GM12878 (cell line): ENCODE results near the gene ACTL6B. TPM values are rescaled to one million over a fixed set of nuclear protein-coding genes. Genes with fewer than 3 reads are reported as not detected.

Experiments used
- ATAC-seq: fragments of 200-7000 bp; cut with Tn5 transposase; 3 replicates; pipeline ENCODE4 v1.9.1; 2020; ENCODE audit warnings: mild to moderate bottlenecking, moderate library complexity
- BruUV-seq: library from RNA; stranded (reverse); fragments of 400-500 nt; replicated peaks from 2 replicates; lab custom pipeline; 2021; lab: Mats Ljungman, UMichigan
- CTCF ChIA-PET: fragments of 300-600 bp; sonication (Branson Sonifier 250); formaldehyde crosslinking; extraction: SDS; loops from one replicate; lab custom pipeline; 2021; ENCODE audit warnings: inconsistent platforms; lab: Yijun Ruan, JAX
- POLR2A ChIA-PET: fragments of 350-600 bp; formaldehyde crosslinking; extraction: SDS; loops from one replicate; lab custom pipeline; 2021; ENCODE audit warnings: inconsistent platforms; lab: Charles Lee
- RAD21 ChIA-PET: fragments of 300-600 bp; sonication (Branson Sonifier 250); formaldehyde crosslinking; loops from one replicate; lab custom pipeline; 2023; ENCODE audit warnings: antibody characterized with exemption; ENCODE audit not compliant: unreplicated experiment; lab: Charles Lee
- SMC1A ChIA-PET: fragments of 300-600 bp; sonication (Branson Sonifier 250); formaldehyde crosslinking; loops from one replicate; lab custom pipeline; 2023; ENCODE audit not compliant: unreplicated experiment, uncharacterized antibody; lab: Charles Lee
- DNase-seq: peaks from one replicate; pipeline ENCODE4 v3.0.0-alpha.2; 2011; ENCODE audit warnings: low read depth, low spot score
- FAIRE-seq: peaks from 3 replicates; lab custom pipeline; 2011; peaks lifted over from hg19 to GRCh38; lab: Jason Lieb, UNC
- H2AFZ ChIP-seq: 2 replicates; pipeline ENCODE4 v1.6.0; 2011; ENCODE audit warnings: low read depth, low read length, control low read depth; ENCODE audit not compliant: control insufficient read depth
- H3K27ac ChIP-seq: 2 replicates; pipeline ENCODE4 v1.5.1; 2011; ENCODE audit warnings: control low read depth; ENCODE audit not compliant: control insufficient read depth, insufficient read depth
- H3K27me3 ChIP-seq, 2 experiments: replicated peaks in 1 of 2; 2 replicates each; pipeline versions ENCODE4 v1.6.0 to v1.6.1; 2011; ENCODE audit warnings: low read length in 1 of 2; ENCODE audit not compliant: control insufficient read depth in 2 of 2, insufficient read depth in 2 of 2
- H3K36me3 ChIP-seq, 2 experiments: 2 replicates each; pipeline ENCODE4 v1.5.1; 2011; ENCODE audit warnings: low read length in 1 of 2; ENCODE audit not compliant: control insufficient read depth in 2 of 2, insufficient read depth in 2 of 2
- H3K4me1 ChIP-seq: 2 replicates; pipeline ENCODE4 v1.6.1; 2011; ENCODE audit warnings: mild to moderate bottlenecking, low read length, moderate library complexity, mixed read lengths; ENCODE audit not compliant: control insufficient read depth, insufficient read depth
- H3K4me2 ChIP-seq: 2 replicates; pipeline ENCODE4 v1.6.0; 2011; ENCODE audit warnings: control low read depth; ENCODE audit not compliant: control insufficient read depth, insufficient read depth
- H3K4me3 ChIP-seq: fragments of 200-600 bp; sonication (generic); 2 replicates; pipeline ENCODE4 v1.5.1; 2016
- H3K79me2 ChIP-seq: 2 replicates; pipeline ENCODE4 v1.6.0; 2011; ENCODE audit warnings: low read length; ENCODE audit not compliant: control insufficient read depth, insufficient read depth
- H3K9ac ChIP-seq: 2 replicates; pipeline ENCODE4 v1.8.0; 2011; ENCODE audit warnings: low read length, control low read depth, mixed read lengths; ENCODE audit not compliant: control insufficient read depth, insufficient read depth
- H3K9me3 ChIP-seq: replicated peaks from 3 replicates; pipeline ENCODE4 v1.5.1; 2011; ENCODE audit warnings: mild to moderate bottlenecking, low read length; ENCODE audit not compliant: control insufficient read depth, insufficient read depth
- H4K20me1 ChIP-seq: 2 replicates; pipeline ENCODE4 v1.6.0; 2011; ENCODE audit not compliant: control insufficient read depth, insufficient read depth
- BRCA1 ChIP-seq: IDR thresholded peaks from 2 replicates; pipeline ENCODE4 v1.6.1; 2011; ENCODE audit warnings: low read depth, low read length, improper control_type of control experiment
- EP300 ChIP-seq, 2 experiments: fragments of 150-350 bp in 1 of 2; IDR thresholded peaks; 2 replicates each; pipeline ENCODE4 v1.6.1; 2011 to 2012; ENCODE audit warnings: low read depth in 2 of 2, low read length in 2 of 2, borderline replicate concordance in 1 of 2, improper control_type of control experiment in 1 of 2, inconsistent platforms in 1 of 2; ENCODE audit not compliant: control insufficient read depth in 1 of 2
- EZH2 ChIP-seq: IDR thresholded peaks from 2 replicates; pipeline ENCODE4 v1.6.1; 2012; ENCODE audit warnings: low read depth, mild to moderate bottlenecking, control low read depth, inconsistent platforms, low read length, borderline replicate concordance; ENCODE audit not compliant: control insufficient read depth
- FOS ChIP-seq: IDR thresholded peaks from 3 replicates; pipeline ENCODE4 v1.6.1; 2011; ENCODE audit warnings: borderline replicate concordance; ENCODE audit not compliant: insufficient read length; ENCODE audit errors: extremely low read depth
- LARP7 ChIP-seq: fragments of 450-650 bp; IDR thresholded peaks from 2 replicates; pipeline ENCODE4 v1.6.1; 2017; ENCODE audit warnings: mild to moderate bottlenecking
- MTA3 ChIP-seq: IDR thresholded peaks from 2 replicates; pipeline ENCODE4 v1.6.1; 2012; ENCODE audit warnings: low read length, inconsistent platforms, borderline replicate concordance
- NBN ChIP-seq: fragments of 450-650 bp; IDR thresholded peaks from 2 replicates; pipeline ENCODE4 v1.6.1; 2016
- NFYA ChIP-seq: IDR thresholded peaks from 2 replicates; pipeline ENCODE4 v1.6.1; 2011; ENCODE audit warnings: low read depth, mild to moderate bottlenecking, low read length, improper control_type of control experiment, borderline replicate concordance
- POLR2AphosphoS2 ChIP-seq: IDR thresholded peaks from 2 replicates; pipeline ENCODE4 v1.6.1; 2011; ENCODE audit warnings: low read depth, mild to moderate bottlenecking, low read length, improper control_type of control experiment, moderate library complexity
- RBBP5 ChIP-seq: fragments of 200-600 bp; sonication (generic); conservative IDR thresholded peaks from 2 replicates; pipeline ENCODE4 v1.6.1; 2016
- SKIL ChIP-seq: fragments of 450-650 bp; IDR thresholded peaks from 2 replicates; pipeline ENCODE4 v1.6.1; 2017; ENCODE audit warnings: mild to moderate bottlenecking, low read depth, inconsistent platforms; ENCODE audit not compliant: poor library complexity, severe bottlenecking
- USF1 ChIP-seq: IDR thresholded peaks from 2 replicates; pipeline ENCODE4 v1.6.1; 2011; ENCODE audit warnings: borderline replicate concordance, low read depth, mild to moderate bottlenecking, moderate library complexity, mixed read lengths, low read length; ENCODE audit not compliant: insufficient read depth; ENCODE audit errors: extremely low read length
- ZNF24 ChIP-seq: fragments of 450-650 bp; IDR thresholded peaks from 2 replicates; pipeline ENCODE4 v1.6.1; 2017; ENCODE audit warnings: antibody characterized with exemption, mild to moderate bottlenecking
- WGBS: methylation state at CpG from one replicate; pipeline ENCODE4 v1.1.6; 2016; ENCODE audit warnings: low lambda C conversion rate; ENCODE audit not compliant: insufficient replicate concordance, insufficient coverage; ENCODE audit errors: missing lambda C conversion rate; 5-methylcytosine and 5-hydroxymethylcytosine counted together
- in situ Hi-C: fragments of 300-500 bp; cut with MboI; formaldehyde crosslinking; loops from 9 replicates; pipeline ENCODE4 v1.14.3; 2018; ENCODE audit warnings: mixed read lengths
- intact Hi-C: fragments of 100-400 bp; cut with micrococcal nuclease; formaldehyde crosslinking; loops from one replicate; pipeline ENCODE4 v1.14.2; 2022; ENCODE audit not compliant: unreplicated experiment
- polyA plus RNA-seq, 11 experiments: library from polyadenylated mRNA; depleted of rRNA in 4 of 11; unstranded in 6 of 11; stranded (reverse) in 5 of 11; fragments of >200 nt; fragmentation: Nextera tagmentation in 4 of 11; fragmentation: Illumina TruSeq in 1 of 11; extraction: Ambion mirVana in 4 of 11; extraction: Trizol in 1 of 11; gene quantifications; 1 replicate in 1 of 11; 2 replicates in 10 of 11; pipeline versions ENCODE4 v1.2.1 to v1.2.3, GENCODE V29; 2011 to 2016; ENCODE audit warnings: inconsistent platforms in 2 of 11, missing spikeins in 2 of 11, low read depth in 1 of 11
- total RNA-seq, 4 experiments: library from RNA; depleted of rRNA in 3 of 4; stranded (reverse); fragments of >200 nt in 3 of 4; fragmentation: Illumina TruSeq in 1 of 4; extraction: Trizol in 1 of 4; gene quantifications; 2 replicates each; pipeline versions ENCODE4 v1.2.1 to v1.2.3, GENCODE V29; 2013 to 2021
- TF ChIP-seq, protein P1 (sequence below): fragments of 450-650 bp; IDR thresholded peaks from 2 replicates; pipeline ENCODE4 v1.6.1; 2018; ENCODE audit warnings: borderline replicate concordance, mild to moderate bottlenecking; ENCODE audit not compliant: partially characterized antibody

The ACTL6B gene
- total and polyA plus RNA-seq, 10 of the 15 experiments (the other 5 are each of a cell fraction or from before 2014, with no cell fraction given) = not detected

- TF ChIP-seq SKIL (no peak), LARP7 (0 out of 2 replicates have a peak, but pooled peaks have one; percentile 32)
- TF ChIP-seq, all 136 proteins: peak for 6
Measured at GRCh38 chr7:100693312-100694097, 37.3 kb upstream of the ACTL6B start (continued).

GRCh38 chr7:100692578-100692961 lies 36.3 kb upstream of the ACTL6B start:
- ChIA-PET SMC1A (interaction anchor here (0.9 to 2.8 kb wide), 14 partner anchors 12 to 161 kb away, joined by 3 to 13 read pairs (median 4); partner anchors contain the start of genes FBXO24, LRCH4, MOSPD3 and POP7), RAD21 (interaction anchor here (0.7 to 5.8 kb wide), 11 partner anchors 13 to 161 kb away, joined by 3 to 56 read pairs (median 5); partner anchors contain the start of genes FBXO24, MOSPD3 and POP7), CTCF (interaction anchor here (0.7 to 8.6 kb wide), 25 partner anchors 13 to 544 kb away, joined by 3 to 134 read pairs (median 4); partner anchors contain the start of genes FBXO24, GNB2, LAMTOR4 and LRCH4), POLR2A (interaction anchor here (0.7 to 3.3 kb wide), 4 partner anchors 11 to 133 kb away, joined by 5 to 26 read pairs (median 5); partner anchors contain the start of genes MOSPD3 and POP7)
- intact Hi-C loops (loop anchor here (5.0 to 10.0 kb wide), 3 partner anchors 60 to 218 kb away; partner anchors contain the start of gene TSC22D4), in situ Hi-C loops (loop anchor here (25.0 kb wide), 1 partner anchor 230 kb away; the partner anchor contains the start of gene SPACDR)
- no TSS peak for BruUV-seq
- H3K27me3 ChIP-seq = no peaks in the 10 kb centered on the region
- peaks cover 41% of the 10 kb centered on the region for H3K4me1 ChIP-seq
- H3K9ac ChIP-seq = peak overlapping the region; percentile 81
- no peak overlapping the region for H2AFZ ChIP-seq
- peaks cover 52% of the 10 kb centered on the region for H3K79me2 ChIP-seq
- FAIRE-seq (no peak), ATAC-seq (no peak), DNase-seq (no peak)
- H3K9me3 ChIP-seq = no peaks in the 10 kb centered on the region
- H3K36me3 ChIP-seq = peaks cover 0 to 8% of the 10 kb centered on the region in 2 experiments; a peak in 3 of 4 replicates
- WGBS = 75% methylated on average over 6 of the region's 6 CpGs
- H3K27ac ChIP-seq = peak overlapping the region; percentile 74; the same call in 1 of the 2 replicates
- TF ChIP-seq FOS (no peak), MTA3 (no peak), NFYA (no peak), USF1 (no peak), ZNF24 (no peak), EZH2 (no peak), EP300 (IDR thresholded peaks at IDR 0.05; ENCODE audit: borderline replicate concordance in 1 of 2, control insufficient read depth in 1 of 2, low read depth in 2 of 2, low read length in 2 of 2) (no peak), POLR2AphosphoS2 (no peak), NBN (no peak), BRCA1 (no peak), RBBP5 (no peak)
- TF ChIP-seq, protein P1, sequence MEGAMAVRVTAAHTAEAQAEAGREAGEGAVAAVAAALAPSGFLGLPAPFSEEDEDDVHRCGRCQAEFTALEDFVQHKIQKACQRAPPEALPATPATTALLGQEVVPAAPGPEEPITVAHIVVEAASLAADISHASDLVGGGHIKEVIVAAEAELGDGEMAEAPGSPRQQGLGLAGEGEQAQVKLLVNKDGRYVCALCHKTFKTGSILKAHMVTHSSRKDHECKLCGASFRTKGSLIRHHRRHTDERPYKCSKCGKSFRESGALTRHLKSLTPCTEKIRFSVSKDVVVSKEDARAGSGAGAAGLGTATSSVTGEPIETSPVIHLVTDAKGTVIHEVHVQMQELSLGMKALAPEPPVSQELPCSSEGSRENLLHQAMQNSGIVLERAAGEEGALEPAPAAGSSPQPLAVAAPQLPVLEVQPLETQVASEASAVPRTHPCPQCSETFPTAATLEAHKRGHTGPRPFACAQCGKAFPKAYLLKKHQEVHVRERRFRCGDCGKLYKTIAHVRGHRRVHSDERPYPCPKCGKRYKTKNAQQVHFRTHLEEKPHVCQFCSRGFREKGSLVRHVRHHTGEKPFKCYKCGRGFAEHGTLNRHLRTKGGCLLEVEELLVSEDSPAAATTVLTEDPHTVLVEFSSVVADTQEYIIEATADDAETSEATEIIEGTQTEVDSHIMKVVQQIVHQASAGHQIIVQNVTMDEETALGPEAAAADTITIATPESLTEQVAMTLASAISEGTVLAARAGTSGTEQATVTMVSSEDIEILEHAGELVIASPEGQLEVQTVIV = no peak
- peak overlapping the region; percentile 95 for H3K4me3 ChIP-seq
- H3K4me2 ChIP-seq = peak overlapping the region; percentile 87
- H4K20me1 ChIP-seq = no peaks in the 10 kb centered on the region
